KMS-11 (cell line): ENCODE data around the gene MADCAM1.

ENCODE experiments used
- H2AFZ ChIP-seq: fragments of 200-600 bp; sonication (generic); 2 replicates; pipeline ENCODE4 v1.6.1; 2016; ENCODE audit warnings: antibody characterized with exemption, mixed run types, low read depth
- H3K27ac ChIP-seq: fragments of 200-600 bp; sonication (generic); 2 replicates; pipeline ENCODE4 v1.6.1; 2016; ENCODE audit warnings: mild to moderate bottlenecking, mixed run types
- H3K27me3 ChIP-seq: fragments of 200-600 bp; sonication (generic); 2 replicates; pipeline ENCODE4 v1.6.1; 2017; ENCODE audit warnings: mild to moderate bottlenecking, low read depth, mixed run types, moderate library complexity; ENCODE audit not compliant: insufficient read depth
- H3K36me3 ChIP-seq: fragments of 200-600 bp; sonication (generic); 2 replicates; pipeline ENCODE4 v1.6.1; 2017; ENCODE audit warnings: mild to moderate bottlenecking, mixed run types; ENCODE audit not compliant: insufficient read depth
- H3K4me1 ChIP-seq: fragments of 200-600 bp; sonication (generic); 2 replicates; pipeline ENCODE4 v1.6.1; 2016; ENCODE audit warnings: mild to moderate bottlenecking, low read depth, mixed run types; ENCODE audit not compliant: poor library complexity, severe bottlenecking
- H3K4me2 ChIP-seq: fragments of 200-600 bp; sonication (generic); 2 replicates; pipeline ENCODE4 v1.7.0; 2016; ENCODE audit warnings: mild to moderate bottlenecking, mixed run types
- H3K4me3 ChIP-seq: fragments of 200-600 bp; sonication (generic); IDR thresholded peaks from 2 replicates; pipeline ENCODE4 v1.6.1; 2017; ENCODE audit warnings: low read depth, low read length, mixed read lengths; ENCODE audit not compliant: insufficient read depth
- H3K79me2 ChIP-seq: fragments of 200-600 bp; sonication (generic); 2 replicates; pipeline ENCODE4 v1.6.1; 2016; ENCODE audit warnings: low read depth, mixed run types; ENCODE audit not compliant: insufficient read depth
- H3K9ac ChIP-seq: fragments of 200-600 bp; sonication (generic); 2 replicates; pipeline ENCODE4 v1.6.1; 2016; ENCODE audit warnings: mild to moderate bottlenecking, mixed run types
- H4K20me1 ChIP-seq: fragments of 200-600 bp; sonication (generic); 2 replicates; pipeline ENCODE4 v1.6.1; 2016; ENCODE audit warnings: mild to moderate bottlenecking, mixed run types; ENCODE audit not compliant: insufficient read depth
- TF ChIP-seq, protein P1 (sequence below): fragments of 200-600 bp; sonication (generic); conservative IDR thresholded peaks from 2 replicates; pipeline ENCODE4 v1.6.1; 2017; ENCODE audit warnings: low read depth, mild to moderate bottlenecking, antibody characterized with exemption, low read length, moderate library complexity, mixed read lengths

MADCAM1 gene

GRCh38 chr19:543910-544608, 47.8 kb downstream of the MADCAM1 start, which contains the start of gene GZMM:
Gene GZMM (plus strand): TSS chr19:544053. CDS start chr19:544072, 19 bp downstream.
- Histone ChIP-seq H4K20me1 (no peaks in the 10 kb centered on the region), H3K79me2 (no peaks in the 10 kb centered on the region), H3K4me2 (no peak within 1 kb of the TSS), H3K9ac (no peak within 1 kb of the TSS), H3K4me1 (no peaks in the 10 kb centered on the region), H3K36me3 (no peaks in the 10 kb centered on the region), H3K4me3 (no peak within 1 kb of the TSS), H3K27me3 (peaks cover 2% of the 10 kb centered on the region; the same call in 1 of the 2 replicates), H3K27ac (no peak within 1 kb of the TSS), H2AFZ (no peak within 1 kb of the TSS)
- TF ChIP-seq, protein P1, sequence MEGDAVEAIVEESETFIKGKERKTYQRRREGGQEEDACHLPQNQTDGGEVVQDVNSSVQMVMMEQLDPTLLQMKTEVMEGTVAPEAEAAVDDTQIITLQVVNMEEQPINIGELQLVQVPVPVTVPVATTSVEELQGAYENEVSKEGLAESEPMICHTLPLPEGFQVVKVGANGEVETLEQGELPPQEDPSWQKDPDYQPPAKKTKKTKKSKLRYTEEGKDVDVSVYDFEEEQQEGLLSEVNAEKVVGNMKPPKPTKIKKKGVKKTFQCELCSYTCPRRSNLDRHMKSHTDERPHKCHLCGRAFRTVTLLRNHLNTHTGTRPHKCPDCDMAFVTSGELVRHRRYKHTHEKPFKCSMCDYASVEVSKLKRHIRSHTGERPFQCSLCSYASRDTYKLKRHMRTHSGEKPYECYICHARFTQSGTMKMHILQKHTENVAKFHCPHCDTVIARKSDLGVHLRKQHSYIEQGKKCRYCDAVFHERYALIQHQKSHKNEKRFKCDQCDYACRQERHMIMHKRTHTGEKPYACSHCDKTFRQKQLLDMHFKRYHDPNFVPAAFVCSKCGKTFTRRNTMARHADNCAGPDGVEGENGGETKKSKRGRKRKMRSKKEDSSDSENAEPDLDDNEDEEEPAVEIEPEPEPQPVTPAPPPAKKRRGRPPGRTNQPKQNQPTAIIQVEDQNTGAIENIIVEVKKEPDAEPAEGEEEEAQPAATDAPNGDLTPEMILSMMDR = no peak

- TF ChIP-seq, protein P1 = no peak
- Histone ChIP-seq H2AFZ (no peak overlapping the region), H3K79me2 (no peaks in the 10 kb centered on the region), H3K4me1 (no peaks in the 10 kb centered on the region), H3K4me2 (no peak overlapping the region), H3K9ac (no peak overlapping the region), H3K36me3 (no peaks in the 10 kb centered on the region), H3K27ac (no peak overlapping the region), H4K20me1 (no peaks in the 10 kb centered on the region), H3K4me3 (no peak overlapping the region), H3K27me3 (peaks cover 15% of the 10 kb centered on the region; the same call in 1 of the 2 replicates)
These were observed 50.8 kb downstream of the MADCAM1 start for GRCh38 chr19:547117-547516.

- H3K36me3 ChIP-seq = no peaks in the 10 kb centered on the region
- H3K4me3 ChIP-seq = no peak overlapping the region
- TF ChIP-seq, protein P1 = no peak
- no peaks in the 10 kb centered on the region for H4K20me1 ChIP-seq
- H3K4me2 ChIP-seq = no peak overlapping the region
- no peaks in the 10 kb centered on the region for H3K4me1 ChIP-seq
- peaks cover 22% of the 10 kb centered on the region; the same call in 1 of the 2 replicates for H3K27me3 ChIP-seq
- H3K79me2 ChIP-seq = no peaks in the 10 kb centered on the region
- H2AFZ ChIP-seq = no peak overlapping the region
- H3K9ac ChIP-seq = no peak overlapping the region
- H3K27ac ChIP-seq = no peak overlapping the region
These were observed 51.8 kb downstream of the MADCAM1 start for GRCh38 chr19:547836-548720.

GRCh38 chr19:548886-549830, 52.9 kb downstream of the MADCAM1 start:
- no peaks in the 10 kb centered on the region for H3K4me1 ChIP-seq
- no peak overlapping the region for H3K9ac ChIP-seq
- TF ChIP-seq, protein P1 = no peak
- no peak overlapping the region for H2AFZ ChIP-seq
- H4K20me1 ChIP-seq = no peaks in the 10 kb centered on the region
- no peak overlapping the region for H3K4me3 ChIP-seq
- H3K27me3 ChIP-seq = peaks cover 31% of the 10 kb centered on the region; the same call in 1 of the 2 replicates
- no peak overlapping the region for H3K4me2 ChIP-seq
- H3K27ac ChIP-seq = no peak overlapping the region
- no peaks in the 10 kb centered on the region for H3K79me2 ChIP-seq
- H3K36me3 ChIP-seq = no peaks in the 10 kb centered on the region
